ENCODE results near the gene UFSP1. TPM values are rescaled to one million over a fixed set of nuclear protein-coding genes. Genes with fewer than 3 reads are reported as not detected.
A peak's percentile ranks its signal among the peaks of the same experiment; 100 is the strongest.
"Not testable (repeated sequence)": the region's sequence is repeated elsewhere in the genome, so short reads cannot be mapped to it uniquely, and the experiment has no call there.

The UFSP1 gene
- total RNA-seq, 2 donors from 2014 or later = 2.2 to 2.7 TPM

DNA sequence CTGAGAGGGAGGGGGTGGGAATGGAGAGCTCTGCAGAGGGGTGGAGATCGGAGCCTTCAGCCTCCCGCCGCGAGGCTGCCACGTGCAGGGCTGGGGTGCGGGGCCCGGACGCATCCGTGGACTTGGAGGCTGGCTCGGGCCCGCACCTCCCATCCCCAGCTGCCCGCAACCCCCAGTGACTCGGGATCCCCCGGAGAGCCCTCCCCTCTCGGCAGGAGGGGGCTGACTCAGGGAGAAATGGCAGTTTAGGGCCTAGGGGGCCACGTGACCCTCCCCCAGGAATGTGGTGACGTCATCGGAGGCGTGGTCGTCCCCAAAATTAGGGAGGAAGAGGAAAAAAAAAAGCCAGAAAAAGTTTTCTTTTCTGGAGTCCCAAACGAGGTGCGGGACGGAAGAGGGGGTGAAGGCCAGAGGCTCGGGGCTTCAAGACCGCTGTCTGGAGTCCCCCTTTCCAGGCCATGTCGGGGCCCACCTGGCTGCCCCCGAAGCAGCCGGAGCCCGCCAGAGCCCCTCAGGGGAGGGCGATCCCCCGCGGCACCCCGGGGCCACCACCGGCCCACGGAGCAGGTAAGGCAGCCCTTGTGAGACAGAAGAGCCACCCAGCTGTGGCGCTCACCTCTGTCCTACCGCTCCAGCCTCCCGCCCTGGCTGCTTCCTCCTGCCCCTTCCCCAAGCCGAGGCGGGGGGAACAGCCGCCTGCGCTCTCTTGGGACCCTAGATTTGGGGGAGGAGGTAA, 22.3 kb downstream of the UFSP1 start, which contains the start of gene TRIP6:
Gene TRIP6 (plus strand): TSS at position 348 of the 736 bp plus-strand sequence. CDS start 111 bp downstream, at position 459.
- intact Hi-C loops (cut with DNase I, micrococcal nuclease) = no loop called here
- ATAC-seq (peak; percentile 53), DNase-seq (peak; percentile 86 to 87)

DNA sequence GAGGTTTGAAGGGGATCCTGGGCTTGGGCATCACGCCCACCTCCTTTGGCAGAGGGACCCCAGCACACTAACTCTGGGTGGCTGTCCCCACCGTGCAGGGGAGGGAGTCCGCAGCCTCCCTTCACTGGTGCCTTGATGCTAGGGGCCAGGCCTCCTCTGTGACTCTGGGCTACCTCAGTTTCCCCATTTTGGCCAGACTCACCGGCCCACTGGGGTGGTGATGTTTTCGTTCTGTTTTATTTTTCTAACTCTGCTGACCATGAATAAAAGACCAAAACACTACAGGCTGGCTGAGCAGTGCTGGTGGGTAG, 22.8 kb downstream of the UFSP1 start:
- no peak for DNase-seq
- no peak for ATAC-seq
- intact Hi-C loops (cut with DNase I, micrococcal nuclease) = no loop called here

DNA sequence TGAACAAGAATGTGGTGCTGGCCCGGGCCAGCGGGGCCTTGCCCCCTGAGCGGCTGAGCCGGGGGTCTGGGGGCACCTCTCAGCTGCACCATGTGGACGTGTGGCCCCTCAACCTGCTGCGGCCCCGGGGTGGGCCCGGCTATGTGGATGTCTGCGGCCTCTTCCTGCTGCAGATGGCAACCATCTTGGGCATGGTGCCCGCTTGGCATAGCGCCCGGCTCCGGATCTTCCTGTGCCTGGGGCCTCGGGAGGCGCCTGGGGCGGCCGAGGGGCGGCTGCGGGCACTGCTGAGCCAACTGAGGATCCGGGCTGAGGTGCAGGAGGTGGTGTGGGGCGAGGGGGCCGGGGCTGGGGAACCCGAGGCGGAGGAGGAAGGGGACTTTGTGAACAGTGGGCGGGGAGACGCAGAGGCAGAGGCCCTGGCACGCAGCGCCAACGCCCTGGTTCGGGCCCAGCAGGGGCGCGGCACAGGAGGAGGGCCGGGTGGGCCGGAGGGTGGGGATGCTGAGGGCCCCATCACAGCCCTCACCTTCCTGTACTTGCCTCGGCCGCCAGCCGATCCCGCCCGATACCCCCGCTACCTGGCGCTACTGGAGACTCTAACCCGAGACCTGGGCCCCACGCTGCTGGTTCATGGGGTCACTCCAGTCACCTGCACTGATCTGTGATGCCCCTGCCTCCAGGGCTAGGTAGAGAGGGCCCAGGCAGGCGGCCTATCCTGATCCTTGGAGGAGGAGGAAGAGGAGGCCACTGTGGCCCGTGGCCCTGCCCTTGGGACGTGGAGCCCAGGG, 23.4 kb downstream of the UFSP1 start:
- DNase-seq (peak; percentile 88 to 89), ATAC-seq (peak; percentile 83)
- intact Hi-C loops (cut with DNase I, micrococcal nuclease) = no loop called here

DNA sequence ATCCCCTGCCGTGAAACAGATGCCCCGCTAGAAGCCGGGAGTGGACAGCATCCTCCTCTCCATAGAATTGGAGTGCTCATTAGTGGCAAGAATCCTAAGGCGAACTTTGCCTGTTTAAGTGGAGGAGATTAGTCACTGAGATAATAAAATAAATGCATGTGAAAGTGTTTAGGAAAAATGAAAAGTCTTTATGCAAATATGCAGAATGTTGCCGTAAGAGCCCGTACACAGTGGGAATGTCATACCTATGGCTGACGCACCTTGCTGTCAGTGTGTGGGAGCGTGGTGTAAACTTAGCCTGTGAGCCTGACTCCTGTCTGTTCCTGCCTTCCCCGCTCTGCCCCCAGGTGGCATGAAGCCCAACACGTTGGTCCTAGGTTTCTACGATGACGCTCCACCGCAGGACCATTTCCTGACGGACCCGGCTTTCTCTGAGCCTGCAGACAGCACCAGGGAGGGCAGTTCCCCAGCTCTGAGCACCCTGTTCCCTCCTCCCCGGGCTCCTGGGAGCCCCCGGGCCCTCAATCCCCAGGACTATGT, 24.1 kb downstream of the UFSP1 start:
- ATAC-seq = no peak
- no peak for DNase-seq
- intact Hi-C loops (cut with DNase I, micrococcal nuclease) = no loop called here

DNA sequence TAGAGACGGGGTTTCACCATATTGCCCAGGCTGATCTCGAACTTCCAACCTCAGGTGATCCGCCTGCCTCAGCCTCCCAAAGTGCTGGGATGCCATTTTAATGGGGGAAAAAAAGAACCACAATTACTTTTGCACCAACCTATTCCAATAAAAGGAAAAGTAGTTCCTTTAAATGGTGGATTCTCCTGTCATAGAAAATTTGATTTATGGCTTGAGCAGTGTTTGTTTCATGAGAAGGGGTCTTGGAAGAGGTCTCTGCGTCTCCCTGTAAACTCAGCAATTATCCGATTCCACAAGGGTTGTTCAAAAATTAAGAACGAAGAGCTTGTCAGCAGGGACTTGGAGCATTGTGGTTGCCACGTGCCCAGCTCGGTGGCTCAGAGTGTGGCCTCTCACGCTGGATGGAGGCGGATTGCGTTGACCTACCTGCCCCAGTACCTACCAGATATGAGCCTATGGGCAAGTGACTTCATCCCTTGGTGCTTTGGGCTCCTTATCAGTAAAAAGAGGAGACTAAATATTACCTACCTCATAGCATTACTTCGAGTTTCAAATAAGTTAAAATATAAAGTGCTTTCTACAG, 25.2 kb downstream of the UFSP1 start:
- ATAC-seq (no peak), DNase-seq (no peak)
- intact Hi-C loops (cut with DNase I, micrococcal nuclease) = no loop called here

DNA sequence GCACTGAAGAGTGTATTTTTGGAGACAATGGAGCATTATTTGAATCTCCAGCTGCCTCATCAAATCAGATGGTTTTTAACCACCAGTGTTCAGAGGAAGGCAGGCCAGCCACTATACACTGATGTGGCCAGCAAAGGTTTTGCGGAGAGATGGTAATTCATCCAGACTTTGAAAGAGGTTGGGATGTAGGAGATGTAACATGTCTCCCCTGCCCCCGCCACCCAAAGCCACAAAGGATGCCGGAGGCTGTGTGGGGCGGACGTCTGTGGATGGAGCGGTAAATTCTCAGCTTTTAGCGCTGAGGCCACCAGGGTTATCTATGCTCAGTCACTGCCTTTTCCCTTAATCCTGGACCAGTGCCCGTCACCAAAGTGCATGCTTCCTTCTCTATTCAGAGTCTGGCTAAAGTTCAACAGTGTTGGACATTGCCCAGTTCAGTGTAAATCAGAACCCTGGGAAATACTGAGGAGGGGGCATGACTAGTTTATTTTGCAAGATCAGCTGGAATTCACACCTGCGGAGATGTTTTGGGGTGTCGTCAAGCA, 26.0 kb downstream of the UFSP1 start:
- peak in 1 of 2 donors; percentile 58 for DNase-seq
- intact Hi-C loops (cut with DNase I, micrococcal nuclease) = no loop called here
- ATAC-seq = peak; percentile 20

DNA sequence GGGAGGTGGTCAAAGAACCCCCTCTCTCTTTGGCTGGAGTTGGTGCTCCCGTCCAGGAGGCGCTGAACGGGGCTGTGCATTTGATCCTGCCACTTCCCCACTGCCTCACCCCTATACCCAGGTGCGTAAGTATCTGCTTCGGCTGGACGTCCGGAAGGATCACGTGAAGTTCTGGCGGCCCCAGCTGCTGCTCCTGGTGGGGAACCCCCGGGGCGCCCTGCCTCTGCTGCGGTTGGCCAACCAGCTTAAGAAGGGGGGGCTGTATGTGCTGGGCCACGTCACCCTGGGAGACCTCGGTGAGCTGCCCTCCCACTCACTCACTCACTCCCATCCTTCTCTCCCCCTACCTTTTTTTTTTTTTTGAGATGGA, 27.9 kb downstream of the UFSP1 start:
- no peak for ATAC-seq
- no peak for DNase-seq
- intact Hi-C loops (cut with DNase I, micrococcal nuclease) = no loop called here

DNA sequence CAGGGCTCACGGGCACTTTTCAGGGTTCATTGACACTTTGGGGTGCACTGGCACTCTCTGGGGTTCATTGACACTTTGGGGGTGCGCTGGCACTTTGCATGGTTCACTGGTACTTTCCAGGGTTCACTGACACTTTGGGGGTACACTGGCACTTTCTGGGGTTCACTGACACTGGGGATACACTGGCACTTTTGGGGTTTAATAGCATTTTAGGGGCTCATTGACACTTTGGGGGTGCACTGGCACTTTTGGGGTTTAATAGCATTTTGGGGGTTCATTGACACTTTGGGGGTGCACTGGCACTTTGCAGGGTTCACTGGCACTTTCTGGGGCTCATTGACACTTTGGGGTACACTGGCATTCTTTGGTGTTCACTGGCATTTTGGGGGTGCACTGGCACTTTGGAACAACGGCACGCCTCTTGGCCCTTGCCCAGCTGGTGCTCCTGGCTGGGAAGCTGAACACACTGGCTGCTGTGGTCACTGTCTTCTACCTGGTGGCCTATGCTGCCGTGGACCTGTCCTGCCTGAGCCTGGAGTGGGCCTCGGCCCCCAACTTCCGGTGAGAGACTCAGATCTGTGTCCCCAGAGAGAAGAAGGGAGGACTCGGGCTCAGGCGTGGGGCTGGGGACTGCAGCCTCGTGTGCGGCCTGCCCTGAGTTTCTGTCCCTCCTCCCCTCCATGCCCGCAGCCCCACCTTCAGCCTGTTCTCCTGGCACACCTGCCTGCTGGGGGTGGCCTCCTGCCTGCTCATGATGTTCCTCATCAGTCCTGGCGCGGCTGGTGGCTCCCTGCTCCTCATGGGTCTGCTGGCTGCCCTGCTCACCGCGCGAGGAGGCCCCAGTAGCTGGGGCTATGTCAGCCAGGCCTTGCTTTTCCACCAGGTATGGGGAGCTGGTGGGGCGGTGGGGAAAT, 28.6 kb downstream of the UFSP1 start:
- no peak for DNase-seq
- intact Hi-C loops (cut with DNase I, micrococcal nuclease) = no loop called here
- no peak for ATAC-seq

DNA sequence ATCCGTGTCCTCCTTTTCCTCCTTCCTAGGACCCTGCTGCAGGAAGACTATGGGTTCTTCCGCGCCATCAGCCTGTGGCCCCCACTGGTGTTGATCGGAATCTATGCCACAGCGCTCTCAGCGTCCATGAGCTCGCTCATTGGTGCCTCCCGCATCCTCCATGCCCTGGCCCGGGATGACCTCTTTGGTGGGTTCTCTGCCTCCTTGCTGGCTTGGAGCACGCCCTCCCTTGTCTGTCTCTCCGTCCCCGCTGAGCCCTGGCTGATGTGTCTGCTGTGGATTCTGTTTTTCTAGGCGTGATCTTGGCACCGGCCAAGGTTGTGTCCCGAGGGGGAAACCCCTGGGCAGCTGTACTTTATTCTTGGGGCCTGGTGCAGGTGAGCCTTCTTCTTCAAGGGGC, 29.7 kb downstream of the UFSP1 start:
- ATAC-seq (no peak), DNase-seq (no peak)
- intact Hi-C loops (cut with DNase I, micrococcal nuclease) = no loop called here

DNA sequence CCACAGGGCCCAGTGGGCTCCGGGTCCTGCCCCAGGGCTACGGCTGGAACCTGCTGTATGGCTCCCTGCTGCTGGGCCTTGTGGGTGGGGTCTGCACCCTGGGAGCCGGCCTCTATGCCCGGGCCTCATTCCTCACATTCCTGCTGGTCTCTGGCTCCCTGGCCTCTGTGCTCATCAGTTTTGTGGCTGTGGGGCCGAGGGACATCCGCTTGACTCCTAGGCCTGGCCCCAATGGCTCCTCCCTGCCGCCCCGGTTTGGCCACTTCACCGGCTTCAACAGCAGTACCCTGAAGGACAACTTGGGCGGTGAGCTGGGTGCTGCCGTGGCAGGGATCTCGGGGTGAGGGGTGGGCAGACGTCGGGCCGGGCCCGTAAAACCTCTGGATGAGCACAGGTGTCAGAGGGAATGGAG, 32.6 kb downstream of the UFSP1 start:
- intact Hi-C loops (cut with DNase I, micrococcal nuclease) = no loop called here
- no peak for ATAC-seq
- DNase-seq = no peak

DNA sequence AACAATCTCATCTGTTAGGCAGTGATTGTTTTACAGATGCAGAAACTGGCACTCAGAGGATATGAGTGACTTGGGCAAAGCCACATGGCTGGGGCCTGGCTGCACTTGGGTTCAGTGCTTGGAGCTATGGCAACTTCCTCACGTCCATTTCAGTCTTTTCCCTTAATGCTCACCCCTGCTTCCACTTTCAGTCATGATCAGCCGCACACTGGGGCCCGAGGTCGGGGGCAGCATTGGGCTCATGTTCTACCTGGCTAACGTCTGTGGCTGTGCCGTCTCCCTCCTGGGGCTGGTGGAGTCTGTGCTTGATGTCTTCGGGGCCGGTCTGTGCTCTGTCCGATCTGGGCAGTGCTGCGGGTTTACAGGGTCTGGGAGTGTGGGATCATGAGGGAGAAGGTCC, 34.0 kb downstream of the UFSP1 start:
- DNase-seq = no peak
- ATAC-seq = no peak
- intact Hi-C loops (cut with DNase I, micrococcal nuclease) = no loop called here

DNA sequence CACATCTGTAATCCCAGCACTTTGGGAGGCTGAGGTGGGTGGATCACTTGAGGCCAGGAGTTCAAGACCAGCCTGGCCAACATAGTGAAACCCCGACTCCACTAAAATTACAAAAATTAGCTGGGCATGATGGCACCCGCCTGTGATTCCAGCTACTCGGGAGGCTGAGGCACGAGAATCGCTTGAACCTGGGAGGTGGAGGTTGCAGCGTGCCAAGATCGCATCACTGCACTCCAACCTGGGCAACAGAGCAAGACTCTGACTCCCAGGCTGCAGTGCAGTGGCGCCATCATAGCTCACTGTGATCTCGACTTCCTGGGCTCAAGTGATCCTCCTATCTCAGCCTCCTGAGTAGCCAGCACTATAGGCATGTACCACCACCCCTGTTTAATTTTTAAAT, 34.6 kb downstream of the UFSP1 start:
- ATAC-seq = not testable (repeated sequence)
- intact Hi-C loops (cut with DNase I, micrococcal nuclease) = loop anchor here in 1 of 2 donors (5.0 kb wide), 1 partner anchor 148 kb away; the partner anchor contains the start of gene POP7

DNA sequence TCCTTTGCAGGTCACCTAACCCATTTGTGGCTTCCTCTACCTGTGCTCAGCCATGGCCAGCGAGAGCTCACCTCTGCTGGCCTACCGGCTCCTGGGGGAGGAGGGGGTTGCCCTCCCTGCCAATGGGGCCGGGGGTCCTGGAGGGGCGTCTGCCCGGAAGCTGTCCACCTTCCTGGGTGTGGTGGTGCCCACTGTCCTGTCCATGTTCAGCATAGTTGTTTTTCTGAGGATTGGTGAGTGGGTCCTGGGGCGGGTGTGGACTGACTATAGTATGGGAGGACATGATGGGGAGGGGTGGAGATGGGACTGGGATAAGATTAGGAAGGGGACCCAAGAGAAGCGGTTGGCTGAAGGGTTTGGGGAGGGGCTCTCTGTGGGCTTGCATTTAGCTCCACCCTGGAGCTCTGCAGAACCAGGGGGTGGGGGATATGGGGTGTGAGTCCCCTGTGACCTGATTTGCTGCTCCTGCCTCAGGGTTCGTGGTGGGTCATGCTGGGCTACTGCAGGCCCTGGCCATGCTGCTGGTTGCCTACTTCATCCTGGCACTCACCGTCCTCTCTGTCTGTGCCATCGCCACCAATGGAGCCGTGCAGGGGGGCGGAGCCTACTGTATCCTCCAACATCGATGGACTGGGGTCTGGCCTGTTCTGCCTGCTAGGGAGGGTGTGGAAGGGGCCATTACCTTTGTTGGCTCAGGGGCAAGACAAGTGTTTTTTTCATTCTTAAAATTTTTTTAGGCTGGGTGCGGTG, 35.2 kb downstream of the UFSP1 start:
- intact Hi-C loops (cut with DNase I, micrococcal nuclease) = loop anchor here in 1 of 2 donors (5.0 kb wide), 1 partner anchor 147 kb away; the partner anchor contains the start of gene POP7
- ATAC-seq (no peak), DNase-seq (no peak)

More for the DNA sequence above, 34.6 kb downstream of the UFSP1 start:
- not testable (repeated sequence) for DNase-seq

DNA sequence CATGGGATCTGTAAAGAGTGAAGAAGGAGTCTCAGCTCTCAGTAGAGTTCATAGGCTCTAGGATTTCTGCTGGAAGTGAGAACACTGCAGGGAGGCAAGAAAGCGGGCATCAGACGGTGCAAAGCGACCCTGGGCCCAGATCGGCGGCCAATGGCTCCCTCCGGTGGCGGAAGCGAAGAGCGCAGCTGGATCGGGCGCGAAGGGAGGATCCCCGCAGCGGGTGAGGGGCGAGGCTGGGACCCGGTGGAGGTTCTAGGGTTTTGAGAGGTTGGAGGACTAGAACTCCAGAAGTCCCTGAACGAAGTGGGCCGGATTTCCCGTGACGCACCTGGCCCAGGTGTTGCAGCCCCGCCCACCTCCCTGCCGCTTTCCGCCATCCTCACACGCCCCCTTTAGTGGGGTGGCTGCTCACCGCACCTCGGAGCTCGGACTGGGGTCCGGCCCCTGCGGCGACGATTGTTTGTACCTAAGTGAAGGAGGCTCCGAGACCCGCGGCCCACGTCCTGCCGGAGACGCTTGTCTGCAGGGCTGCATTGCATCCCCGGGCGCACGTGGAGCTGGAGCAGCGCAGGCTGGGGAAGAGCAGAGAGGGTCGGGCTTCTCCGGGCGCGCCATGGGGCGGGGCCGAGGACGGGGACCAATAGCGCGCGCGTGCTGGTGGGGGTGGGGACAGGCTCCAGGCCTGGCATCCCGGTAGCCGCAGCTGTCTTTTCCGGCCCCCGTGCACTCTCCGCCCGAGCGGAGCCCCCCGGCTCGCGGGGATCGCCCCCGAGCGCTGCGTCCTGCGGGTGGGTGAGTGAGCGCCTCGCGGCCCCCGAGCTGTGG, 37.3 kb downstream of the UFSP1 start, which contains the start of gene SLC12A9:
Gene SLC12A9 (plus strand): TSS at position 666 of the 825 bp plus-strand sequence. CDS start 1,485 bp downstream, outside the sequence.
- intact Hi-C loops (cut with DNase I, micrococcal nuclease) = loop anchor here in 1 of 2 donors (2.0 to 5.0 kb wide), 2 partner anchors 53 to 145 kb away; partner anchors contain the start of gene POP7
- ATAC-seq = peak; percentile 98
- peak; percentile 92 to 96 for DNase-seq

DNA sequence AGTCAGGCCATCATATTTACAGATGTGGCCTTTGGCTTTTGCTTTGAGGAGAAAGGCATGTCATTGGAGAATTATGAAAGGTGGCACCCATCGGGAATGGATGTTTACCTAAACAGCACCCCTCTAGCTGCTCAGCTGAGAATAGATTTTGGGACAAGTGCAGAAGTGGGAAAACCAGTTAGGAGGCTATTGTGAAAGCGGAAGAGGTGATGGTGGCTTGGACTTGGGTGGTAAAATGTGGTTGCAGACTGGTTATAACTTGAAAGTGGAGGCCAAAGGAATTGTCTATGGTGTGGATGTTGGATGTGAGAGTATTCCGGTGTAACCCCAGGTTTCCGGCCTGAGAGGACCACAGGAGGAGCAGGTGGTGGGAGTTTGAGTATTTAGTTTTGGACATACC, 42.2 kb downstream of the UFSP1 start:
- ATAC-seq = no peak
- DNase-seq = no peak
- intact Hi-C loops (cut with DNase I, micrococcal nuclease) = no loop called here

DNA sequence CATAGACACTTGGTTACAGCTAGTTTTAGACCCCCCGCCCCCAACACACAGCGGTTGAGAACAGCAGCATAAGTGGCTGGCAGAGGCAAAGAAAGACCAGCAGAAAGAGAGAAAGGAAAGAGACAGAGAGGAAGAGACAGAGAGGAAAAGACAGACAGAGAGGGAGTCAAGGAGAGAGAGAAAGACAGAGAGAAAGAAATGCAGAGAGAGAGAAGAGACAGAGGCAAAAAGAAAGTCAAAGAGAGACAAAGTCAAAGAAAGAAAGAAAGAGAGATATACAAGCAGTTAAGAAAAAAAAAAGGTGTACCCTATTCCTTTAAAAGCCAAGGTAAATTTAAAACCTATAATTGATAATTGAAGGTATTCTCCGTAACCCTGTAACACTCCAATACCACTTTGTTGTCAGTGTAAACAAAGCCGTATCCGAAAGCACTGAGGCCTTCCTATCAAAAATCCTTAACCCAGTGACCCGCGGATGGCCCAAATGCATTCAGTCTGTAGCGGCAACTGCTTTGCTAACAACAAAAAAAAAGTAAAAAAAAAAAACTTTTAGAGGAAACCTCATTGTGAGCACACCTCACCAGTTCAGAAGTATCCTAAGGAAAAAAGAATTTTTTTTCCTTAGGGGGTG, 48.9 kb downstream of the UFSP1 start:
- no peak for DNase-seq
- no peak for ATAC-seq
- intact Hi-C loops (cut with DNase I, micrococcal nuclease) = no loop called here
